ACHN (cell line): ENCODE data around the gene CASP5.
"Not testable (repeated sequence)": the region's sequence is repeated elsewhere in the genome, so short reads cannot be mapped to it uniquely, and the experiment has no call there.

ENCODE experiments used
- DNase-seq: peaks from one replicate; pipeline ENCODE4 v3.0.0-alpha.2; 2015
- in situ Hi-C: cut with HindIII; loops from 2 replicates; pipeline ENCODE4 v1.10.0; 2017; ENCODE audit warnings: low sequenced_read_pairs, low pct_ligation_motif_present, low pct_unique_long_range_greater_than_20kb

Gene CASP5

DNA sequence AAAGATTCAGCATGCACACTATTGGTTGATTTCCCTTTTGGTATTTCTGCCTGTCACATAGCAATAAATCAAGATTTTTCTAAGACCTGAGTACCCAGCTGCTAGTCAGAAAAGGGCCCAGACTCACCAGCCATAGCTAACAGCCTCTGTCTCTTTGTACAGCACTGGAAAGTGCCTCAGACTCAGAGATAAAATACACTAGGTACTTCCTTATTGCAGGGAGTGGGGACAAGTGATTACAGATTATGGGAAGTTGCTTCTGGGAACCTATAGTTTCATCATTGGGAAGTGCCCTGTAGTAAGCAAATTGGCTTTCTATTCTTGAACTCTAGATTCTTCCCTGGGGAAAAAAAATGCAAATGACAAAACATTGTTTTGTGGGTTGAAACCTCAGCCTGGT lies at the start of gene CASP5:
Gene CASP5 (minus strand): TSS at position 166 of the 400 bp plus-strand sequence. CDS start 32 bp downstream, at position 134.
- no peak for DNase-seq
- in situ Hi-C loops: no loop called here

- in situ Hi-C loops, DNase-seq: not testable (repeated sequence)
These were observed 49.1 kb upstream of the CASP5 start for GRCh38 chr11:105072080-105072479.

- in situ Hi-C loops: no loop called here
- DNase-seq: no peak
These were observed 48.2 kb upstream of the CASP5 start for GRCh38 chr11:105071089-105071732.

DNA sequence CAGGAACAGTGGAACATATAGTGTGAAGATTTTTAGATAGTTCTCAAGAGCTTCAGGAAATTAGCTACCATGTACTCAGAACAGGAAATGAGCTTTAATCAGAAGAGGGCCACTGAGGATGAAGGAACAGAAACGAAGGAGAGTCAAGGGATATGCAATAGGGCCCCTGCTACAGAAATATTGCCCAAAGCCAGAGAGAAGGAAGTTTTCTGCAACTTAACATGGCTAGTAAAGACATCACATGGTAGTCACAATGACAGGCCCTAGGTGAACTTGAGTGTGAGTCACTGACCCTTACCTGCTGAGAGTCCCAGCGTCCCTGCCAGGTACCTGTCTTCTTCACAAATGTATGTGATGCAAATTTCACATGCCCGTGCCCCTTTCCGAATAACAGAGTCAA lies 47.3 kb upstream of the CASP5 start:
- in situ Hi-C loops: no loop called here
- DNase-seq: no peak

DNA sequence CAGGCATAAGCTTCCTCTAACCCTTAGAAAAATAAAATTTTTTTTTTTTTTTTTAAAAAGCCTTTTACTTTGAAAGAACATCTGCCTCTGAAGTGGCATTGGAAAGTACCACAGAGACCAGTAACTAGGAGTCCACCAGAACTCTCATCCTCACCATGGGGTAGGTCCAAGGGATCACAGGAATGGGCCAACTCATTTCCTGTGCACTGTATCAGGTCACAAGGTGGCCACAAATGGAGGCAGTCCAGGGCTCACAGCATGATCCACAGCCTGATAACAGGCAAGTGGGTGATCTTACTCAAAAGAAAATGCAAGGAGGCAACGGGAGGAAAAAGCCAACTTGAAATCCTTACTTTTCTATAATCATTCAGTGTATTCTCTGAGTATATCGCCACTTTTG lies 46.8 kb upstream of the CASP5 start:
- in situ Hi-C loops, DNase-seq: not testable (repeated sequence)

- in situ Hi-C loops: not testable (repeated sequence)
These were observed 40.4 kb upstream of the CASP5 start for GRCh38 chr11:105063245-105063941.

DNA sequence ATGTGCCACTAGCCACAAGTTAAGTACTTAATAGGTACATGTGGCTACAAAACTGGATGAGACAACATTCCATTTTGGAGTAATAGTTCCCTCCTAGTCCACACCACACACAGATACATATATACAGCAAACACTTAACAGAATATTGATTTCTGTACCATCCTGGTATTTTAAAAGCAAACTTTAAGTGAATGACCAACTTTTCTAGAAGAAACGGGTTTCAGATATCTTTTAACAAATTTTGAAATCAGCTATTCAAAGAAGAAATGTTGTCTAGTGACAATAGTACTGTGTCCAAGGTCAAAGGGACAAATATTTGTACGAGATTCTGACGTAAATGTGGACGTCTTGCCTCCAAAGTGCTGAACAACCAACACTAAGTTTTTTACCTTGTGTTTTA lies 34.5 kb upstream of the CASP5 start:
- no peak for DNase-seq
- in situ Hi-C loops: no loop called here

More at GRCh38 chr11:105063245-105063941, 40.4 kb upstream of the CASP5 start:
- DNase-seq: not testable (repeated sequence)

DNA sequence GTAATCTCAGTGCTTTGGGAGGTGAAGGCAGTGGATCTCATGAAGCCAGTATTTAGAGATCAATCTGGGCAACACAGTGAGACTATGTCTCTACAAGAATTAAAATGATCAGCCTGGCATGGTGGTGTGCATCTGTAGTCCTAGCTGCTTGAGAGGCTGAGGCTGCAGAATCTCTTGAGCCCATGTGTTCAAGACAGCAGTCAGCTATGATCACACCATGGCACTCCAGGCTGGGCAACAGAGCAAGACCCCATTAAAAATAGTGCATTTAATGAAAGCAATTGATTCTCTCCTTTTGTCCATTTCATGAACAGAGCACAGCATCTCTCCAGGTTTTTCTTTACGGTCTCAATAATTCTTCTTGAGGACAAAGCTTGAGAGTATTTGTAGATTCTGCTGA lies 33.5 kb upstream of the CASP5 start:
- DNase-seq: no peak
- in situ Hi-C loops: no loop called here

DNA sequence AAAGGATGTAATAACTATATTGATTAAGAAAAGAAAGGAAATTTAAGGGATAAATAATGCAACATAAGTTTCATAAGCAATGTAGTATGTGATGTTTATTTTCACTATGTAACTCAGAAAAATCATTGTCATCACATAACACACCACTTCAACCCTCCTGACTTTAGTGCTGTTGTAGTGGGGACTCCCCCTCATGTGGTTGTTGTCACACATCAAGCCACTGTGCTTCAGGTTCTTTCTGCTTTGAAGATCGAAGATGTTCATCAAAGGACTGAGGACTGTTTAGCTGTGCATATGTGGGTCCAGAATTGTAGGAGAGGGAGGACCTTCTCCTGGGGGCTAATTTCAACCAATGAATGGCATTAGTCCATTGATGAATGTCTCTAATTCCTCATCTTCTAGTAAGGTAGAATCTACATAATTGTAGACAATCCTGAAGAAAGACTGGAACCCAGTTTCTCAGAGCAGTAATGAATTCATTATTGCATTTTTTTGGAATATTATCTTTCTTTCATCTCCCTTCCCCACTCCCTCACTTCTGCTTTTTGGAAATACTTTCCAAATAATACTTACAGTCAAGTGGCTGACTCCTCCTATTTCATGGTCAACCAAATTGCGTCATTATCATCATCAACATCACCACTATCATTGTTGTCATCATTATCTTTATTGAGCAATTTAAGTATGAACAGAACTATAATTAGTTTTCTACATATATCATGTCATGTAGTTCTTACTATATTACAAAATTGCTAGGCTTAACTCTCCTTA lies 31.9 kb upstream of the CASP5 start:
- in situ Hi-C loops: no loop called here
- DNase-seq: no peak

GRCh38 chr11:105052487-105052886 lies 29.5 kb upstream of the CASP5 start:
- in situ Hi-C loops: no loop called here
- no peak for DNase-seq

DNA sequence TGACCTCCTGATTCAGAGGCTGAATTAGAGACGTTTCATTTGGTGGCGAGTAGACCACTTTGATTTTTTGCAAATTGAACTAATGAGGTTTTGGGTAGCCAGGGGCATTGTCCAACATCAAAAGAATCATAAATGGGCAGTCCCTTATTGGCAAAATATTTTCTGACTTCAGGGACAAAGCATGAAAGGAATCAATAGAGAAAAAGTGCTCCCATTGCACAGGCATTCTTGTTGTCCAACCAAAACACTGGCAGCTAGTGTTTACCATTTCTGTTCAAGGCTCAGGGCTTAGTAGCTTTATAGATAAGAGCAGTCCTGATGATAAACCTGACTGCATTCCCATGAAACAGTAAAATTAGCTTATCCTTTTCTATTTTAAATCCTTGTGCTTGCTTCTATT lies 28.6 kb upstream of the CASP5 start:
- in situ Hi-C loops: no loop called here

DNA sequence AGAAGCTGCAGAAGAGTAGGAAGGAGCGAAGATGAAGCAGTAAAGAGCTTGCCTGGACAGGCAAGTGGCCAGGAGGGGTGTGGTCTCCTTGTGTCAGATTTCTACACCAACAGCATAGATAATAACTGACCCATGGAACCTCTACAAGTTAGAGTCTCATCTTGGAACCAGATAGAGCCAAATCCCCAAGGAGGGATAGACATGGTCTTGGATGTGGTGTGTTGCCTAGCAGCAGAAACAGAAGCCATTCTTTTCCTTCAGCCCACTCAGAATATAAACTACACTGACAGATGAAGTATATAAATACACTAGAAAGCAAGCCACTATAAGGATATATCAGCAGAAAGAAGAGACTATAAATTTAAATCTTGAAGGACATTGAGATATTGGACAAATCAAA lies 26.5 kb upstream of the CASP5 start:
- in situ Hi-C loops: no loop called here
- DNase-seq: no peak

More for the DNA sequence above, 28.6 kb upstream of the CASP5 start:
- DNase-seq: no peak

DNA sequence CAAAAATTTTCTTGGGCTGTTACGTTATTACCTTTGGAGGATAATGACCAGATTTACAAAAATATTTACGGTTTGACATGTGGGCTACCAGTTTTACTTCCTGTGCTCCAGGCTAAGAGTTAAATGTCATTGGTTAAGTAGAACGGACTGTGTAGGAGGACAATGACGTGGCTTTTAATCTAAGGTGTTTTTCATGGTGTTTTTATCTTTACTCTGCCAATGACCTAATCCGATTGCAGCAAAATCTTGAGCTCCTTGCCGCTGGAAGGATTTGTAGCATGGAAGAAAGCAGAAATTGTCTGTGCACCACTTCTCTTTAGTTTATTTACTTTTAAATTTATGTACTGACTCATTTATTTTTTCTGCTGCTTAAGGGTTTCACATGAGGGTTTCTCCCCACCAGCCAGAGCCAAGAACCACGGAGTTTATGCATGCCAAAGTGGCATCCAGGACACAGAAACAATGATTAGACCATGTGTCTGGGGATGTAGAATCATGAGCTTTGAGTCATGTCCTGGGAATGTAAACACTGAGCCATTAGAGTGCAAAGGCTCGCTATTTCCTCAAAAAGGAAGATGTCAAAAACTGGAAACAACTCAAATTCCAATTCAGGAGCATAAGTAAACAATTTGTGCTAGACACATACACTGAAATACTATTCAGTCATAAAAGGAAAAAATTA lies 24.1 kb upstream of the CASP5 start:
- DNase-seq: peak; percentile 86
- in situ Hi-C loops: no loop called here

- in situ Hi-C loops: no loop called here
These were observed 22.8 kb upstream of the CASP5 start for GRCh38 chr11:105045676-105046296.

DNA sequence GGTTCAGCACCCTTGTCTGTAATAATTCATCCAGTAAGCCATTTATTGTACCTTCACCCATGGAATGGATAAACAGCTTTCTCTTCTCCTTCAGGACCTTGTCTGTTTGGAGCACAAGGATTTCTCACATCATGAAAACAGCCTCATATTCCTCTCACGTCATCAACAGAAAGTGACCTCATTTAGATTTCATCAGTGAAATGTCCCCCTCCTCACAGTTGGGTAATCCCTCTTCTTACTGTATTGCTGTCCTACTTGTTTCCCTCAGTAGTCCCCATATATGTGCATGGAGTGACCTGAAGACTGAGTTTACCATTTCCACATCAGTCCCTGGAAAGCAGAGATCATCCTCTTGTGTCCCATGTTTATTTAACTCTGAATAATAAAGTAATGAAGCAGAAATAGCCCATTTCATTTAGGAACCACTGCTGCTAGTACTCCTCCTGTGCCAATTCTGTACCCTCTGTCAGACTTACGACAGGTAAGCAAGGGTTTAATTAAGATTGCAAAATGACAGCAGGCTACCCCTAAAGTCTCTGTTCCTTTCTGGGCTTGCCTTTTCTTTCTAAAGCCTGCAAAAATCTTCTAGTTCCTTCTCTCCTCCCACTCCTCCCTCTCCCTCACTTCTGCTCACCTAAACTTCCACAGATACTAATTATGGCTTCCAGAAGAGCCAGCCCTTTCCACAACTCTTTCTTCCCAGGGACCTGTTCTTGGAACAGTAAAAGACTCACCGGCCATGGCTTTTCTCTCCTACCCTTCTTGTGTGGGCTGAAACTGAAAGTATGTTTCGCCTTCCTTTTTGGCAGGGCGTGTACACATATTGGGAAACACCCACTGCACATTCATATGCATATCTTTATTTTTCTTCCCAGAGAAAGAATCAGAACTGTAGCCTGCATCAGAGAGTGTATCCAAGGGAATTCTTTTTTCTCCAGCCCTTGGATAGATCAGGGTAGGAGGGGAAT lies 21.9 kb upstream of the CASP5 start, which contains the start of gene CARD16:
Gene CARD16 (minus strand): TSS at position 779 of the 968 bp plus-strand sequence. CDS start 38 bp downstream, at position 741.
- in situ Hi-C loops: not testable (repeated sequence)
- peak; percentile 48 for DNase-seq

More at GRCh38 chr11:105045676-105046296, 22.8 kb upstream of the CASP5 start:
- DNase-seq: no peak

- no peak for DNase-seq
- in situ Hi-C loops: no loop called here
These were observed 19.2 kb upstream of the CASP5 start for GRCh38 chr11:105042178-105042577.

- in situ Hi-C loops: no loop called here
- DNase-seq: no peak
These were observed 17.7 kb upstream of the CASP5 start for GRCh38 chr11:105040703-105041102.
